Osteoblast (primary cell): ENCODE data around the gene PDK2. TPM values are rescaled to one million over a fixed set of nuclear protein-coding genes. Genes with fewer than 3 reads are reported as not detected.

ENCODE experiments used
- DNase-seq: peaks from one replicate; pipeline ENCODE4 v3.0.0; 2011; ENCODE audit warnings: low spot score, mixed read lengths; ENCODE audit not compliant: insufficient read length; ENCODE audit errors: missing footprints
- H2AFZ ChIP-seq: 2 replicates; pipeline ENCODE4 v1.6.0; 2011; ENCODE audit warnings: mild to moderate bottlenecking, low read length
- H3K27ac ChIP-seq: 2 replicates; pipeline ENCODE4 v1.5.1; 2011; ENCODE audit warnings: mild to moderate bottlenecking, low read depth, low read length, moderate library complexity
- H3K27me3 ChIP-seq: 2 replicates; pipeline ENCODE4 v1.6.0; 2012; ENCODE audit warnings: mild to moderate bottlenecking, control low read depth, inconsistent platforms, low read length, moderate library complexity; ENCODE audit not compliant: insufficient read depth
- H3K36me3 ChIP-seq: 2 replicates; pipeline ENCODE4 v1.5.1; 2011; ENCODE audit warnings: mild to moderate bottlenecking, low read length, control low read depth, moderate library complexity; ENCODE audit not compliant: insufficient read depth
- H3K4me1 ChIP-seq: 2 replicates; pipeline ENCODE4 v1.5.1; 2011; ENCODE audit warnings: mild to moderate bottlenecking, low read length, control low read depth, moderate library complexity; ENCODE audit not compliant: insufficient read depth
- H3K4me2 ChIP-seq: 2 replicates; pipeline ENCODE4 v1.6.0; 2011; ENCODE audit warnings: mild to moderate bottlenecking, low read length; ENCODE audit not compliant: insufficient read depth
- H3K4me3 ChIP-seq: fragments of 200-600 bp; sonication (generic); 3 replicates; pipeline ENCODE4 v1.5.1; 2012; ENCODE audit warnings: mild to moderate bottlenecking, low read length, inconsistent platforms; ENCODE audit not compliant: insufficient read depth
- H3K79me2 ChIP-seq: 2 replicates; pipeline ENCODE4 v1.6.0; 2012; ENCODE audit warnings: mild to moderate bottlenecking, low read length, control low read depth, inconsistent platforms; ENCODE audit not compliant: insufficient read depth
- H3K9me3 ChIP-seq: 2 replicates; pipeline ENCODE4 v1.5.1; 2011; ENCODE audit warnings: low read depth, low read length, control low read depth
- H4K20me1 ChIP-seq: 2 replicates; pipeline ENCODE4 v1.6.0; 2012; ENCODE audit warnings: mild to moderate bottlenecking, low read length, control low read depth; ENCODE audit not compliant: insufficient read depth
- total RNA-seq: library from RNA; depleted of rRNA; stranded (reverse); fragments of >200 nt; gene quantifications from 2 replicates; pipeline ENCODE4 v1.2.3, GENCODE V29; 2012
- TF ChIP-seq, protein P1 (sequence below): IDR thresholded peaks from 2 replicates; pipeline ENCODE4 v1.5.1; 2011; ENCODE audit warnings: mild to moderate bottlenecking, low read depth, low read length, moderate library complexity; ENCODE audit errors: extremely low read depth

PDK2 gene
- total RNA-seq, 1 donor = 43.4 TPM

DNA sequence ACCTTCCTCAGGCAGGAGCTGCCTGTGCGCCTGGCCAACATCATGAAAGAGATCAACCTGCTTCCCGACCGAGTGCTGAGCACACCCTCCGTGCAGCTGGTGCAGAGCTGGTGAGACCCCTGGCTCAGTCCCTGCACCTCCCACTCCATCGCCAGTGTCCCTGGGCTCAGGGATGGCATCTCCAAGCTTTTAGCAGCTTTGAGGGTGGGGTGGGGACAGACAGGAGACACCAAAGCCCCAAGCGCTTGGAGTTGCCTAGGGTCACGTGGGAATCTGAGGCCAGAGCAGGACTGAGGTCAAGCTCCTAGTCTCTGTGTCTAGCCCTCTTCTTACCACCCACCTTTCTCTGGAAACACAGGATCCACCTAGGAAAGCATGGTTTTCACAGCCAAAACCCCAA lies 2.3 kb downstream of the PDK2 start:
- Histone ChIP-seq H3K27ac (no peak overlapping the region), H2AFZ (no peak overlapping the region), H3K36me3 (peaks cover 19% of the 10 kb centered on the region), H3K27me3 (no peaks in the 10 kb centered on the region), H4K20me1 (peaks cover 10% of the 10 kb centered on the region), H3K4me3 (no peak overlapping the region), H3K4me1 (peaks cover 52% of the 10 kb centered on the region), H3K9me3 (no peaks in the 10 kb centered on the region), H3K4me2 (no peak overlapping the region), H3K79me2 (peaks cover 10% of the 10 kb centered on the region)
- DNase-seq = peak; percentile 73
- TF ChIP-seq, protein P1, sequence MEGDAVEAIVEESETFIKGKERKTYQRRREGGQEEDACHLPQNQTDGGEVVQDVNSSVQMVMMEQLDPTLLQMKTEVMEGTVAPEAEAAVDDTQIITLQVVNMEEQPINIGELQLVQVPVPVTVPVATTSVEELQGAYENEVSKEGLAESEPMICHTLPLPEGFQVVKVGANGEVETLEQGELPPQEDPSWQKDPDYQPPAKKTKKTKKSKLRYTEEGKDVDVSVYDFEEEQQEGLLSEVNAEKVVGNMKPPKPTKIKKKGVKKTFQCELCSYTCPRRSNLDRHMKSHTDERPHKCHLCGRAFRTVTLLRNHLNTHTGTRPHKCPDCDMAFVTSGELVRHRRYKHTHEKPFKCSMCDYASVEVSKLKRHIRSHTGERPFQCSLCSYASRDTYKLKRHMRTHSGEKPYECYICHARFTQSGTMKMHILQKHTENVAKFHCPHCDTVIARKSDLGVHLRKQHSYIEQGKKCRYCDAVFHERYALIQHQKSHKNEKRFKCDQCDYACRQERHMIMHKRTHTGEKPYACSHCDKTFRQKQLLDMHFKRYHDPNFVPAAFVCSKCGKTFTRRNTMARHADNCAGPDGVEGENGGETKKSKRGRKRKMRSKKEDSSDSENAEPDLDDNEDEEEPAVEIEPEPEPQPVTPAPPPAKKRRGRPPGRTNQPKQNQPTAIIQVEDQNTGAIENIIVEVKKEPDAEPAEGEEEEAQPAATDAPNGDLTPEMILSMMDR = no peak

GRCh38 chr17:50097926-50098325 lies 2.8 kb downstream of the PDK2 start:
- Histone ChIP-seq H3K27ac (no peak overlapping the region), H3K79me2 (peaks cover 14% of the 10 kb centered on the region), H3K9me3 (no peaks in the 10 kb centered on the region), H3K27me3 (no peaks in the 10 kb centered on the region), H3K4me2 (no peak overlapping the region), H4K20me1 (peaks cover 14% of the 10 kb centered on the region), H2AFZ (no peak overlapping the region), H3K4me3 (no peak overlapping the region), H3K4me1 (peaks cover 53% of the 10 kb centered on the region), H3K36me3 (peaks cover 19% of the 10 kb centered on the region)
- TF ChIP-seq, protein P1 = no peak
- DNase-seq = no peak

DNA sequence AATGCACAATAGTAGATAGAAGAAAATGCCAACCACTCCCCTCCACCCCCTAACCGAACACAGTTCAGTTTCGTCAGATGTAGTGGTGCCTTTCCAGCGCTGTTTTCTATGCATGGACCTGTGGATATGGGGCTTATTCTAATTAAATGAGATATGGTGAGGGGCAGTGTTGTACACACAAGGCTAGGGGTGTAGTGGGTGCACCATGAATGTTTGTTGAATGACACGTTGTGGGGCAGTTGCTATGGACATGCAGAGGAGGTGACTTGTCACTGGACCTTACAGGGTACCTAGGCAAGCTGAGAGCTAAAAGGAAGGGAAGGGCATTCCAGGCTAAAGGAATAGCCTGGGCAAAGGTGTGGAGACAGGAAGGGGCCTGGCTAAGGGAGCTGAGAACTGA lies 3.4 kb downstream of the PDK2 start:
- H2AFZ ChIP-seq = no peak overlapping the region
- TF ChIP-seq, protein P1 = no peak
- H3K4me2 ChIP-seq = no peak overlapping the region
- H3K9me3 ChIP-seq = no peaks in the 10 kb centered on the region
- peaks cover 53% of the 10 kb centered on the region for H3K4me1 ChIP-seq
- peaks cover 19% of the 10 kb centered on the region for H3K36me3 ChIP-seq
- H3K27ac ChIP-seq = no peak overlapping the region
- peaks cover 15% of the 10 kb centered on the region for H3K79me2 ChIP-seq
- H3K27me3 ChIP-seq = no peaks in the 10 kb centered on the region
- H4K20me1 ChIP-seq = peaks cover 21% of the 10 kb centered on the region
- peak; percentile 45 for DNase-seq
- no peak overlapping the region for H3K4me3 ChIP-seq

DNA sequence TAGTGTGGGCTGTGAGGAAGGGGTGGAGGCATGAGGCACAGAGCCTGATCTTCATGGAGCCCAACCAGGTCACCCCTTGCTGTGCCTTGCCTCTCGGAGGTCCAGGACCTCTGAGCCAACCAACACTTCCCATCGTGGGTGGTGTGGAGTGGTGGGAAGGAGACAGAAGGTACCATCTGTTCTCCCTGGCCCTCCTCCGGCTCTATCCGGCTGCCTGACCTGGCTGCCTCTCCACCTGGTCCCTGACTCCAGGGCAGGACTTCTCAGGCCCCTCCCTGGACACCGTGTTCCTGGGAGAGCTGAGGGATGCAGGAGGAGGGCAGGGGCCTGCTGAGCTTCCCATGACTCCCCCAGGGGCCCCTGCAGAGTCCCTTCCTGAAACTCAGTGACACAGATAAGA lies 3.9 kb downstream of the PDK2 start:
- peaks cover 52% of the 10 kb centered on the region for H3K4me1 ChIP-seq
- no peak overlapping the region for H3K4me3 ChIP-seq
- peak; percentile 36 for DNase-seq
- no peaks in the 10 kb centered on the region for H3K9me3 ChIP-seq
- H3K27ac ChIP-seq = no peak overlapping the region
- H4K20me1 ChIP-seq = peaks cover 25% of the 10 kb centered on the region
- no peak overlapping the region for H3K4me2 ChIP-seq
- no peak overlapping the region for H2AFZ ChIP-seq
- TF ChIP-seq, protein P1 = no peak
- H3K27me3 ChIP-seq = no peaks in the 10 kb centered on the region
- H3K79me2 ChIP-seq = peaks cover 15% of the 10 kb centered on the region
- peaks cover 19% of the 10 kb centered on the region for H3K36me3 ChIP-seq
